Activated T-cell treated with anti-CD3 and anti-CD28 coated beads, Interleukin-2, amount 50 U/mL, for 48 hours (primary cell): Measurements from ENCODE around the gene SLC7A10.
"Not testable (repeated sequence)": the region's sequence is repeated elsewhere in the genome, so short reads cannot be mapped to it uniquely, and the experiment has no call there.

Source experiments
- DNase-seq, 2 experiments: peaks; one replicate each; pipeline ENCODE4 v3.0.0-alpha.2; 2020

SLC7A10 gene

DNA sequence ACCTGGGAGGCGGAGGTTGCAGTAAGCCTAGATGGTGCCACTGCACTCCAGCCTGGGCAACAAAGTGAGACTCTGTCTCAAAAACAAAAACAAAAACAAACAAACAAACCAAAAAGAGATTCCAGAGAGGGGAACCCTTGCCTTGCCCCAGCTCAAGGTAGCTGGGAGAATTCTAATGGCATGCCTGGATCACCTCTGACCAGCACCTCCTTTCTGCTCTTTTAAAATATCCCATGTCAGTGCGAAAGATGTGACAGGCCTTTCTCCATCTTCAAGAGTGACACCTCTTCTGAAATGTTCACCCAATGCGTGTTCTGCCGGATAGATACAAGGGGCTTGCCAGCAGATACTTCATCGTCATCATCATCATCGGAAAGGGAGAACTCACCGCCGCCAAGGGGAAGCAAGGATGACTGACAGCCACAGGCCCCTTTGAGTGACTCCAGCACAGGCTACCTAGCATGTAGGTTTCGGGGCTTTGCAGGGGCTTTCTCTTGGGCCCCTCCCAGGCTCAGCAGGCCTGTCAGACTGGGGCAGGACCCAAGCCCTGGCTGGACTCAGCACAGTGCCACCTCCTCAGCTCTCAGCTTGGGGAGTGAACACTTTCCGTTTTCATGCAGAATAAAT, 50.4 kb downstream of the SLC7A10 start:
- no peak for DNase-seq

DNA sequence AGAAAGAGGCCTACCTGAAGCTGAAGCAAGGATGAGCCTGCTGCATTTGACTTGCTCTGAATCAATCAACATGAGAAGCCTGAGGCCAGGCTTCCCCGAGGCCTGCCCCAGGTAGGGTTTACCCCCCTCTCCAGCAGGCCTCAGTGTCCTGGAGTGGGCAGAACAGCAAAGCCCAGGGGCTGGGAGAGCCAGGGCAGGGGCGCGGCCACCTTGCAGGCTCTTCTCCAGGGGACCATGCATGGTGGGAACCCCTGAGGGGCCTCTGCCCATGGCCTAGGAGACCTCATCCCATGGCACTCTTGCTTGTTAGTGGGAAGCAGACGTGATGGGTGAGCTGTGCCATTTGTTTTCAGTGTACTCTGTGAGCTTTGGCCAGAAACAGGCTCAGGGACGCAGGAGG, 51.5 kb downstream of the SLC7A10 start:
- DNase-seq = no peak

DNA sequence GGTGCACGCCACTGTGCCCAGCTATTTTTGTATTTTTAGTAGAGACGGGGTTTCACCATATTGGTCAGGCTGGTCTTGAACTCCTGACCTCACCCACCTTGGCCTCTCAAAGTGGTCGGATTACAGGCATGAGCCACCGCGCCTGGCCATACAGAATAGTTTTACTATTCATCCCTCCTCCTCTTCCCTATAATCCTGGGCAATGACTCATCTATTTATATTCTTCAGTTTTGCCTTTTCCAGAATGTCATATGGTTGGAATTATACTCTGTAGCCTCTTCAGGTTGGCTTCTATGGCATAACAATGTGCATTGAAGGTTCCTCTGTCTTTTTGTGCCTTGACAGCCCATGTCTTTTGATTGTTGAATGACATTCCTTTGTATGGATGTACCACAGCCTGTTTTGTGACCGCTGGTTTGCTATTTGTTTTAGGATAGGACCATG, 53.7 kb downstream of the SLC7A10 start:
- no peak for DNase-seq

DNA sequence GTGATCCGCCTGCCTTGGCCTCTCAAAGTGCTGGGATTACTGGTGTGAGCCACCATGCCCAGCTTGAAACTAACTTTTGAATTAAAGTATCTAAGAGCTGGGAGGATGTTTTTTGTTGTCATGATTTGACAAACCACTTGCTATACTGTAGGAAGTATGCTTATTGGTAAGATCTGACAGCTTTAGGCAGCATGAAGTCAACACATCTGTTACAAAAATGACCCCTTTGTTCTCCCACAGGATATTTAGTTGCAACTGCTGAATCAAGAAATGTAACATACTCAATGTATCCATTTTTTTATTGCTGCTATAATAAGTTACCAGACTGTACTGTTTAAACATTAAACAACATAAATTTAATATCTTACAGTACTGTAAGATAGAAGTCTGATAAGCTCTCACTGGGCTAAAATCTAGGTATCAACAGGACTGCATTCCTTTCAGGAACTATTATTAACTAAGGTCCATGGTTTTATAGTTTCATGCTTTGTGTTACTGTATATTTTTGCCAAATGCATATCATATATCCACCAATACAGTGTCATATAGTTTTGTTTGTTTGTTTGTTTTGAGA, 54.3 kb downstream of the SLC7A10 start:
- DNase-seq = no peak

DNA sequence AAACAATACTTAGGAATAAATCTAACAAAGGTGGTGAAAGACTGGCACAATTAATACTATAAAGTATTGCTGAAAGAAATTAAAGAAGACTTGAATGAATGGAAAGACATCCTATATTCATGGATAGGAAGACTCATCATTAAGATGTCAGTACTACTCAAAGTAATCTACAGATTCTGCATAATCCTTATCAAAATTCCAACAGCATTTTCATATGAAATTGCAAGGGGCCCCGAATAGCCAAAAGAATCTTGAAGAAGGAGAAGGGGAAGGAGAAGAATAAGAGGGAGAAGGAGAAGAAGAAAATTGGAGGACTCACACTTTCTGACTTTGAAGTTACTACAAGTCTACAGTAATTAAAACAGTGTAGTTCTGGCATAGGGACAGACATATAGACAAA, 57.1 kb downstream of the SLC7A10 start:
- DNase-seq = no peak

DNA sequence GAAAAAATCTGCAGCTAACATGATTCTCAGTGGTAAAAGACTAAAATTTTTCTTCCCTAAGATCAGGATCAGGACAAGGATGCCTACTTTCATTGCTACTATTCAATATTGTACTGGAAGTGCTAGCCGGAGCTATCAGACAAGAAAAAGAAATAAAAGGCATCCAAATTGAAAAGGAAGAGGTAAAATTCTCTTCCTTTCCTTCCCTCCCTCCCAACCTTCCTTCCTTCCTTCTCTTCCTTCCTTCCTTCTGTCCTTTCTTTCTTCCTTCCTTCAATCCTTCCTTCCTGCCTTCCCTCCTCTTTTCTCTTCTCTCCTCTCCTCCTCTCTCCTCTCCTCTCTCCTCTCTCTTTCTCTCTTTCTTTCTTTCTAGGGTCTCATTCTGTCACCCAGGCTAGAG, 58.2 kb downstream of the SLC7A10 start:
- no peak for DNase-seq

DNA sequence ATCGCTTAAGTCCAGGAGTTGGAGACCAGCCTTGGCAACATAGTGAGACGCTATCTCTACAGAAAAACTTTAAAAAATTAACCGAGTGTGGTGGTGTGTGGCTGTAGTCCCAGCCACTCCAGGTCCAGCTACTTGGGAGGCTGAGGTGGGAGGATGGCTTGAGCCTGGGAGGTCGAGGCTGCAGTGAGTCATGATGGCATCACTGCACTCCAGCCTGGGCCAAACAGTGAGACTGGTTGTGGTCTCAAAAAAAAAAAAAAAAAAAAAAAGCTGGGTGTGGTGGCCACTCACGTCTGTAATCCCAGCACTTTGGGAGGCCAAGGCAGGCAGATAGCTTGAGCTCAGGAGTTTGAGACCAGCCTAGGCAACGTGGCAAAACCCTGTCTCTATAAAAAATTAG, 59.6 kb downstream of the SLC7A10 start:
- not testable (repeated sequence) for DNase-seq

DNA sequence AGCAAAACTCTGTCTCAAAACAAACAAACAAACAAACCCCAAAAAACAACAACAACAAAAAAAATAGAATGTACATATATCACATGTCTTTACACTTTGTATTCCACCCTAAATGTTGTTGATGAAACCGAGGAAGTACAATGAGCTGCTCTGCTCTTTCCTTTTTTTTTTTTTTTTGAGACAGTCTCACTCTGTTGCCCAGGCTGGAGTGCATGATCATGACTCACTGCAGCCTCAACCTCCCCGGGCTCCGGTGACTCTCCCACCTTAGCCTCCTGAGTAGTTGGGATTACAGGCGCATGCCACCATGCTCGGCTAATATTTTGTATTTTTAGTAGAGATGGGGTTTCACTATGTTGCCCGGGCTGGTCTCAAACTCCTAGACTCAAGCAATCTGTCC, 62.2 kb downstream of the SLC7A10 start:
- no peak for DNase-seq

DNA sequence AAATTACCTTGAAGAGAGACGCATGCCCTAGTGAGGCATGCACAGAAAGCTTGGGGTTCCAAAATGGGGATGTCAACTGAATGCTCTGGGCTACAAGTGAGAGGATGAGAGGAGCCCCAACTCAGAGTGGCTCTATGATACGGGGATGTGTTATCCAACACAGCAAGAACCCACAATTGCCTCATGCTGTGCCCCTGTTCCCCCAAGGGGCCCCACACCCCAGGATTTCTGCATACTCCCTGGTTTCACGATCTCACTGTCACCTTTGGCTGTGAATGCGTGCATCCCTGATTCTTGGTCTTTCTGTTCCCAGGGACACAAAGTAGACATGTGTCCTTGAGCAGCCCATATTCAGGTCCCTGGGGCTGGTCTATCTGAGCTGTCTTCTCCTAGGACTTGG, 64.4 kb downstream of the SLC7A10 start:
- no peak for DNase-seq

DNA sequence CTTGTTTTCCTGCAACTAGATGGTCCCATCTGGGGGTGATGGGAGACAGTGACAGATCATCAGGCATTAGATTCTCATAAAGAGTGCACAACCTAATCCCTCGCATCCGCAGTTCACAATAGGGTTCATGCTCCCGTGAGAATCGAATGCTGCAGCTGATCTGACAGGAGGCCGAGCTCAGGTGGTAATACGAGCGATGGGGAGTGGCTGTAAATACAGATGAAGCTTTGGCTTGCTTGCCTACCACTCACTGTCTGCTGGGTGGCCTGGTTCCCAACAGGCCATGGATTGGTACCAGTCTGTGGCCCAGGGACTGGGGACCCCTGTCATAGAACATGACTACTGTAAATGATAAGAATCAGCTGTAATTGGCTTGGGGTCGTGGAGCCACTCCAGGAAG, 65.8 kb downstream of the SLC7A10 start:
- DNase-seq = no peak

DNA sequence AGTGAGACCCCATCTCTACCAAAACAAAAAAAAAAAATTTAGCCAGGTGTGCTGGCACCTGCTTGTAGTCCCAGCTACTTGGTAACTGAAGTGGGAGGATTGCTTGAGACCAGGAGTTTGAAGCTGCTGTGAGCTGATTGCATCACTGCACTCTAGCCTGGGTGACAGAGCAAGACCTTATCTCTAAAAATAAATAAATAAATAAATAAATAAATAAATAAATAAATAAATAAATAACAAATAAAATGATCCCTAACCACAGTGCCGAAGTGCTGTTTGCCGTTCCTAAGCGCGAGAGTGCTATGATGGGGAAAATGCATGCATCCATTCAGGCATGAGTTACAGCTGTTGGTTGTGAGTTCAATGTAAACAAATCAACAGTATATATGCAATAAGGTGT, 66.5 kb downstream of the SLC7A10 start:
- no peak for DNase-seq
